ENCODE data around the gene TEX2. TPM values are rescaled to one million over a fixed set of nuclear protein-coding genes. Genes with fewer than 3 reads are reported as not detected.
A peak's percentile ranks its signal among the peaks of the same experiment; 100 is the strongest.

The TEX2 gene
- total RNA-seq, 1 donor from 2014 or later = 35.1 TPM

DNA sequence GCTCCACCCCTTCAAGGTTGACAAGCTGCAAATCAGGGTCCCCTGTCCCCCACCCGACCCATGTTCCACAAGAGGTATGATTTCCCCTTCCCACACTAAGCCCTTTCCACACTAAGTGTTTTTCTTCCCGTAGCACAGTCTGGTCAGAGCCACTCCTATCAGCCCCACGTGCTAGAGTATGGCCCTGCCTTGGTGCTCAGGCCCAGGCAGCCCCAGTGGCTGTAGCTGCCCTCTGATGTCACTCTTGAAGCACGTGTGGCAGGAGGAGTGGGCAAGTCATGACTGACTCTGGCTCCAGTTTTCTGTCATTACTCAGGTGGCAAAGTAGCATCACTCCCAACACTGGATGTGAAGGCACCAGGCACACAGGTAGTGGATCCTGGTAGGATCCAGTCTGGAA, 97.7 kb downstream of the TEX2 start:
- no peak for ATAC-seq
- no peak for DNase-seq (ENCODE audit: low spot score)

DNA sequence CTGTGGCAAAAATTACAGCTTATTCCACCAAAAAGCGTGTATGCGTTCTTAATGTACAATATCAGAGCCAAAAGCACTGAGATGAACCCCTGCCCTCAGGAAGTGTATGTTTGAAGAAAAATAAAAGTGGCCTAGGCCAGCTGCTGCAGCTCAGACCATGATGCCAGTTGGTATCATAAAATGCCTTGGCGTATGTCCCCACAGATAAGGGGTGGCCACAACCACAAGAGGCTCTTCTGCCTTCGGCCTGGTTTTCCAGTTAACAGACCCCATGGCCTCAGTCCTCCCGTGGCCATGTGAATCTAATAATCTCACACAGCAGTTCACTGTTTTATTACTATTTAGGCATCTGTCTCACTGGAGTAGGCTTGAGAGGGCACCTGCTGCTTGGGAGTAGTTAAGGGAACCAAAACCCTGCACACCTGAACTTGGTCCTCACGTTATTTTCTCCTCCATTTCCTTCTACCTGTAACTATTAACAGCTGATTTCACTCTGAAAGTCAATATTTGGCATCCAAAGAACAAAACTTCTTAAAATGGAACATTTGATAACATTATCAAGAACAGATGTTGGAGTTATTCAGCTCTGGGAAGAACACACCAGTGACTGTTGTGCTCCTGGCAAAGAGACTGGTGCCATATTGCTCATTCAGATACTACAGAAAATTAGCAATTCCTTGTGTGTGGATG, 98.3 kb downstream of the TEX2 start:
- no peak for DNase-seq (ENCODE audit: low spot score)

DNA sequence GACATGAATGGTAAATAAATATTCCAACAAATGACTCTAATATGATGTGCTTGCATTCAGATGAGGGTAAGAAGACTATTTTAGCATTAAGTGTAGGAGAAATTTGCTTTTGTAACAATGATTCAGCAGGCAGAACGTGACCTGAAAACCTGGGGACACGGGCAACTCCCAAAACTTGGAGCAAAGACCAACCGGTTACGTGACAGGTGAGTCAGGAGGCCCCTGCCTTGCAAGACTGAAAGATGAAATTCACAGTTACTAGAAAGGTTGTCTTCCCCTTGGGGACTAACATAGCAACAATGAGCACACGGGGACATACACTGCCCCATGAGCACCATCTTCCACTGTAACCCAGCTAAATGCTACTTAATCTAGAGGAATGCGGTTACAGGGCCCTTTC, 99.6 kb downstream of the TEX2 start:
- no peak for DNase-seq (ENCODE audit: low spot score)
- no peak for ATAC-seq

More for the DNA sequence above, 98.3 kb downstream of the TEX2 start:
- ATAC-seq = no peak

DNA sequence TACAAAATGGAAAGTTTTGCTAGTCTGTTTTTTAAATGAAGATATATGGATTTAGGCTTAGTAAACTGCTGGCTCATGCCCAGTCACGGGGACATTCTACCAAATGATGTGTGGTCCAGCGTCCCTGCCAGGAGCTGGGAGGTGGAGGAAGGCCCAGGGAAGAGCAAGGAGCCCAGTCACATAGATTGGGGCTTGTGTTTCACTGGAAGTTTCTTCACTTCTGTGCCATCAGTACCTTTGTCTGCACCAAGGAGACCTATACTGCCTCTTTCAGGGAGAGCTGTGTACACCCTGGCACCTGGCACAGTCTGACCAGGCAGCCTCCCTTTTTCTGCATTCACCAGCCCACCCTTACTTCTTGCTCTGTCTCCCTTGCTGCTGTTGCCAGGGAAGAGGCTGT, 100.5 kb downstream of the TEX2 start:
- ATAC-seq (no peak), DNase-seq (ENCODE audit: low spot score) (no peak)

DNA sequence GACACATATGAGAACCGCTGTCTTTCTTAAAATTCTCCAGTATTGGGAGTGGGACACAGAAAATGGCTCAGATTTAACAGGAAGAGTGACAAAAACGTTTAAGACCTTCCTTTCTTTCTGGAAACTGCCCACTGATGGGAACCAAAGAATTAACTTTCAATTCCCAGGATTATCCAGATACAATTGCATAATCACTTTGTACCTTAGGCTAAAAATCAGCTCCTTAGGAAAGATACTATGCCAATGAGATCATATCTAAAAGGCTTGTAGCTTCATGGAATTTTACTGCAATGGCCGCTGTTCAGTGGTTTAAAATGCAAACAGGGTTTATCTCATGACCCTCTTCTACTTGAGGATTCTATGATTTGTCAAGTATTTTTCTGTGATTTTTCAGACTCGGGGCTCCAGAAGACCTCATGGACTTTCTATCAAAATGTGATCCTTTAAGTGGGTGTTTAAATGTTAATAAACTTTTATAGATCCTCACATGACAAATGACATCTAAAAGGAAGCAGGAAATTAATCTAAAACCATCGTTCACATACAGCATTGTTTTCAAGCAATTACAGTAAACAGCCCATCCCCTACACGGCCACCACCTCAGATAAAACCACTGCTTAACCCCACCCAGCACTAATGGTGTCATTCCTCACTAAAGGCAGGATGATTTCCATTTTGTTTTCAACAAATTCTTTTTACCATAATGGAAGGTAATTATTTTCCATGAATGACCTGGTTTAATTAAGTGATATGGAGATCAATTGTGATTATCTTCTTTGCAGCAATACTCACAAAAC, 101.5 kb downstream of the TEX2 start:
- no peak for ATAC-seq
- no peak for DNase-seq (ENCODE audit: low spot score)

DNA sequence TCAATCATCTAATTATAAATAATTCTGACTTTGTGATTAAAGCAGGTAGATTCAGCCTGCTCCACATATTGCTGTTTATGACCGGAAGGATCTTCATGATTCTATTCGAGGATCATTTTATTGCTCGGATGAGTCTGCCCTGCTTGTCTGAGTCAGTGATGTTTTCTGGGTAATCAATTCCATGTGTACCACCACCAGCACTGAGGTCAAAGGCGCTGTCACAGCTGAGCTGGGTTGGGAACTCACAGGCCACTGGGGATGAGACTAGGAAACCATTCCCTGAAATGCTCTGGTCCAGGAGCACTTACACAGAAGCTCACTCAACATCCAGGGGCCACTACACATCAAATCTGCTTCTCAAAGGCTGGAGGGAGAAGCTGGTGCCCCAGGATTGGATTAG, 102.7 kb downstream of the TEX2 start:
- DNase-seq (ENCODE audit: low spot score) (no peak), ATAC-seq (no peak)

DNA sequence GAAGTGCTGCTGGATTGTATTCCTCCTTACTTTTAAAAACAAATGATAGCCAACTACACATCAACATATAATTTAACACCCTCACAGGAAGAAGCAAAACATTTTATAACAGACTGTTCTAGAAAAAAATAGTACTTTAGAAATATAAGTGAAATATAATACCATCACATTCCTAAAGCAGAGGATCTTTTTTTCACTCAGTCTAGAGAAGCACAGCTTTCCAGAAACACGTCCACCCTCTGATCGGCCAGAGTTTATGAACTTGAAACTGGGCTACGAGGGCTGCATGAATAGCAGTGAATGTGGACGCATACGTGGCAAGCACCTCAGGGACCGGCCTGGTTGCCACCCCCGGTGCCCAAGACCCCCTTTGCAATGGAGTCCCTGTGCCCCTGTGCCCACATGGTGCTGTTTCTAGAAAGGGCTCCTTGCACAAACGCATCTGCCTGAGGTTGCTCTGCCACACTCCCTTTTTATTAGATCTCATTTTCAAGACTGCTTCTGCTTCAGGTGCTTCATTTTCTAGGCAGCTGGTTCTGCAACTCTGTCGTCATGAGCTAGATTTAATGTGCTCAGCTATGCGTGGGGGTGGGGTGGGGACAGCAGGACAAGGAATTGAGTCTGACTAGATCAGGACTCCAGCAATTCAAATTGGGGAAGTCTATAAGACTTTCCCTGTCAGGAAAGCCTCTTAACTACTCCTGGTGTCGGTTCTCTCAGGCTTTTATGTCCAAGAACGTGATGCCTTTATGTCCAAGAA, 104.0 kb downstream of the TEX2 start:
- DNase-seq (ENCODE audit: low spot score) = no peak
- no peak for ATAC-seq

DNA sequence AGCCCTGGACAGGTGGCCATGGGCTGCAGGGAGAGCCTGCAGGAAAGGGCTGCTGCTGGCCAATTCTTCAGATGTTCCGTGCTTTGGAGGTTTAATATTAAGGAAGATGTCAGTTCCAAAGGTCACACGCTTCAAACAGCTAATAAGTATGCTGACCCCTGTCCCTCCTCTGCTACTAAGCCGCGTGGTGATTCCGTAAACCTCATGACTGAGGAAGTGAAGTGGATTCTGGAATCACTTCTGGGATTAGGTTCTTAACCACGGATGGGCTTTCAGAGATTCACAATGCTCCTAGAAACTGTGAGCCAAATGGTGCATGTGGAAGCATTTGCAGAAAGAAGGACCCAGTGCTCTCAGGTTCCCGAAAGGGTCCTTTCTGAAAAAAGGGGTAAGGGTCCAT, 104.7 kb downstream of the TEX2 start:
- DNase-seq (ENCODE audit: low spot score) (no peak), ATAC-seq (no peak)

DNA sequence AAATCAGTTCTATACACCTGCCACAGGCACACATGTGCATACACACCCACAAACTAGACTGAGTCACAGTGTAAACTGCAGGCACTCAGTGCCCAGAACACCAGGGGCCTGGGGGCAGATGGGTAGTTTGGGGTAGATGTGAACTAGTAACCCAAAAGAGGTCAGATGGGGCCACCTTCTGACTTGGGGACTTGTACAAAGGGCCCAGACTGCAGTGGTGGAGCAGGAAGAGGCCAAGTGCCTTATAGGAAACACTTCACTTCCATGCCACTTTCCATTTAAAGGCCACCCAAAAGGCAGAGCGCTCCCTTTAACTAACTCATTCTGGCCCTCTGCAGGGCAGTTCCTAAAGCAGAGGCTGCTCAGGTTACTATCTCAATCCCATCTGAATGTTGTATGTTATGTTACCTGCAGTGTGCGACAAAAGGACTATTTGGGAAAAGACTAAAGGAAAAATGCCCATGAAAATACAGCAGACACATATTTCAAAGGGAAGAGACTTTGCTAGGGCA, 105.3 kb downstream of the TEX2 start:
- ATAC-seq (no peak), DNase-seq (ENCODE audit: low spot score) (no peak)

DNA sequence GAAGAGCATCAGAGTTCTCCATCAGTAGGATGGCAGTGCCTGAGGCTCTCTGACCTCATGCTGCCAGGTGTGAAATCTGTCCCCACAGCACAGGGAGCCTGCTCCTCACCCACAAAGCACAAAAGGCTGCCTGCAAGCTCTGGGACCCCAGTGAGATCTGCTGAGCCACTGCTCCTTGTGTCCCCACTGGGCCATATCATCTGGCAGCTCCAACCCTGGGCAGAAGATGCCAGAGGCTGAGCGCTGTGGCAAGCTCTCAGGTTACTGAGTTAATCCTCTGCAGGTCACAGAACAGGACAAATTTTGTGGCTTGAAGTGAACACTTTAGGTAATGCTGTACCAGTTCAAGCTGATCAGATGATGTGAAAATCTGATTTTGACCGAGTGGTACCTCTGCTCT, 106.4 kb downstream of the TEX2 start:
- peak; percentile 58 for ATAC-seq
- peak; percentile 66 for DNase-seq (ENCODE audit: low spot score)

DNA sequence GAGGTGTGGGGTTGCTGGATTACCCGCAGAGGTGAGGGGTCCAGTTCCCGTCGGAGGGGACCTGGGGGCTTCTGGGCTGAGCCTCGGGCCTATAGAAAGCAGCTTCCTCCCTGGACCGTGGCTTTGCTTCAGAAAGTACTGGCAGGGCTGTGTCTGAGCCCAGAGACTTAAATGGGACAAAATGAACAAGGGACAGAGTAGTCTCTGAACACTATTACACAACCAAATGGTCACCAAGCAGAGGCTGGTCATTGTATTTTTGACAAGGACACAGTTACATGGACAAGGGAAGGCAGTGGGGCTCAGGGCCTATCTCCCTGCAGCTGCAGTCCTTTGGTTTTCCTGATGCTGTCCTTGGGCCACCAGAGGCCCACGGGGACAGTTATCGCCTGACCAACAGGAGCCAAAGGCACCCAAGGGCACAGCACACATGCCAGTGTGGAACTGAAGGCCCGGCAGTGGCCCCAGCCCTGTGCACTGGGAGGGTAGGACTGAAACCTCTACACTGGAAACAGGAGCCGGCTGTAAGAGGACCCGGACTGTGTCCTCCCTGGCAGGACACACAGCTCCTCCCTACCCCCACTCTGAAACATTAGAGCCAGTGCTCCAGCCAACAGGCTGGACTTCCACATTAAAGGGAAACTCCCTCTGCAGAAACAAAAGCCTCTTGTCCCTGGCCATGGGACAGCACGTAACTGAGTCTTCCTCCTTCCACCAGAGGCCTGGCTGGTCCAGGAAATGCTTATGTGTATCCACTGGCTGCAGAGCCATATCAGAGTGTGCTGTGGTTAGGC, 107.1 kb downstream of the TEX2 start:
- DNase-seq (ENCODE audit: low spot score) (peak; percentile 94), ATAC-seq (peak; percentile 92)

DNA sequence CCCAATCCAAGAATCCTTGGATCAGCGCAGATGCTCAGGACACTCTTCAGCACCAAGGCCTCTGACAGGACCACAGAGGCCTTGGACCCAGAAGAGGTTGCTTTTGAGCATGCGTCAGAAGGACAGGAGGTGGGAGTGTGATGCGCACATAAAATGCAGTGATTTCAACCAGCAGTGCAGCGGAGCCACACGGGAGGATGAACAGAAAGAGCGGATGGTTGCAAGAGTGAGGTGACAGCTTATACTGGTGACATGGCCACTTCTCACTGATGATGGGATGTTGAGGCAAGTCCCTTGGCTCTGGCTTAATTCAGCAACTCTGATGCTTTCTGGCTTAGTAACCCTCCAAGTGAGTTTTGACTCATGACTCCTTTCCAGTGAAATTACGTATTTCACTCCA, 107.9 kb downstream of the TEX2 start:
- no peak for DNase-seq (ENCODE audit: low spot score)

DNA sequence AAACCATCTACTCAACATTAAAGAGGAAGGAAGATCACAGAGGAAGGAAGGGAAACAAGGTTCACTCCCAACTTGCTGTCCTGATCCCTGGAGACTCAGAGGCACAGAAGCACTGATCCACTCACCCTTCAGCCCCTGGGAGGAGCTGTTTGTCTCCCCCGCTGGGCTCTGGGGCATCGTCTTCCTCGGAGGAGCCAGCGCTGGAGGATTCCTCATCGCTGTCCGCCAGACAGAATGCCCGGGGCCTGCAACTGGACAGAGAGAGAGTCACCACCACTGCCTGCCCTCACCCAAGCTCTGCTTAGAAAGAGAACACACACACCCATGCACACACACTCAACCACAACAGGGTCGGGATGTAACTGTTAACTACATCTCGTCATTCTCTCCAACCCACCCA, 108.3 kb downstream of the TEX2 start:
- no peak for DNase-seq (ENCODE audit: low spot score)
- no peak for ATAC-seq

More for the DNA sequence above, 107.9 kb downstream of the TEX2 start:
- no peak for ATAC-seq

DNA sequence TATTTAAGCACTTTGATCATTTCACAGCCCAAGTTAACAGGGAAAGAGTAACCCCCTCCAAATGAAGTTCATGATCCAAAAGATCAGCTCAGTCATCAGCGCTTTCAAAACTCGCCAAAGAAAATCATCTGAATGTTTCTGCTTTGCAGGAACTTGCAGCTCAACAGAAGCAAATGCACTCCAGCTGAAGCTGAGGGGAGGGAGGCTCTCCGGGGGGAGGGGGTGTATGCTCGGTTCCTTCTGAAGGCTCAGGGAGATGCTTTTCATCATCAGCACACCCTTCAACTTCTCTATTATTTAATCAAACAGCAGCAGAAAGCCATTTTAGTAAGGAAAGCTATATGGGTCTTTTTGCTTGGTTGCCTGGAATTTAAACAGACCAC, 108.8 kb downstream of the TEX2 start:
- no peak for DNase-seq (ENCODE audit: low spot score)
- ATAC-seq = no peak

DNA sequence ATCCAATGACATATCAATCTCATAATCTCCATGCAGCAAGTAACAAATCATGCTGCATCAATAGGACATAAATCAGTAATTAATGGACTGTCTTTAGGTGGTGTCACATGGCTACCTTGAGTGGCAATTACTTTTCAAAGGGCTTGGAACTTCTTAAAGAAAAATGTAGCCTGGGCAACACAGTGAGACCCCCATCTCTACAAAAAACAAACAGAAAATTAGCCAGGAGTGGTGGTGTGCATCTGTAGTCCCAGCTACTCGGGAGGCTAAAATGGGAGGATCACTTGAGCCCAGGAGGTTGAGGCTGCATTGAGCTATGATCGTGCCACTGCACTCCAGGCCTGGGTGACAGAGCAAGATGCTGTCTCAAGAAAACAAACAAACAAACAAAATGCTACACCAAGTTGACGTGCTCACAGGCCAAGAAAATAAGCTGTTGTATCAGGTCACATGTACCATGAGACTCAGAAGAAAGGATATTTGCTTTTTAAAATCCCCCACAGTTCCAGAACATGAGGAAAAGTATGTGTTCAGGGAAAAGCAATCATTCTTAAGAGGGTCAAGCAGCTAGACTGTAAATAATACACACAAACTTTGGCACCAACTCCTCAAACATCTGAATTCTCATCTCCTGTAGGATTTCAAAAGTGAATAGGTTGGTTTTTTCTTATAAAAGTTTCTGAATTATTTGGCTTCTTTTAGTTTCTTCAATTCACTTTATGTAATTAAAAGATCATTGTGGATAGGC, 109.3 kb downstream of the TEX2 start:
- no peak for DNase-seq (ENCODE audit: low spot score)
- no peak for ATAC-seq

DNA sequence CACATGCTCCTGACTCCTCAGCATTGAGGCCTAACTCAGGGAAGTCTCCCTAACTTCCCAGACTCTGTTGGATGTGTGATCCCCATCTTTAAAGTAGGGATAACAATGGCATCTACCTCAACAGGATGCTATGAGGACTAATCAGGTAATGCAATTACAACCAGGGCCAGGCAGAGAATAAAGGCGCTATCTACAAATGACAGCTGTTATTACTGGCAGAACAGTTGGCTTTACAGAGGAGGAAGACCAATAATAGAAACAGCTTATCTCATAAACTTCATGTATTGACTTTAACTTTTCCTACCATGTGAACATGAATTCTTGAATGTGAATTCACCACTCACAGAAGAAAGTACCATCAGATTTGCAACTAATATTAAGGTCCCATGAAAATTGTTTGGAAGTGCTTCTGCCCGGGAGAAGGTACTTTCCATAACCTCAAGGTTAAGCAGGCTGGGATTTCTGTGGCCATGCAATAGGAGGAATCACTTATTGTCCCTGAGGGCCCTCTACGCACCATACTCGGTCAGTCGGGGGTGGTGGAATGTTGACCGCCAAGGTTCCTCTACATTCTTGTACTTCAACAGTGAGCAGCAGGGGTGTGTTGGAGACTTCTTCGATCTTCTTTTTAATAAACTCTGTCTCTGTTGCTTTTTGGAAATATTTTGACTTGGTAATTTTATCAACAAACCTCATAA, 110.5 kb downstream of the TEX2 start:
- no peak for ATAC-seq
- DNase-seq (ENCODE audit: low spot score) = no peak

DNA sequence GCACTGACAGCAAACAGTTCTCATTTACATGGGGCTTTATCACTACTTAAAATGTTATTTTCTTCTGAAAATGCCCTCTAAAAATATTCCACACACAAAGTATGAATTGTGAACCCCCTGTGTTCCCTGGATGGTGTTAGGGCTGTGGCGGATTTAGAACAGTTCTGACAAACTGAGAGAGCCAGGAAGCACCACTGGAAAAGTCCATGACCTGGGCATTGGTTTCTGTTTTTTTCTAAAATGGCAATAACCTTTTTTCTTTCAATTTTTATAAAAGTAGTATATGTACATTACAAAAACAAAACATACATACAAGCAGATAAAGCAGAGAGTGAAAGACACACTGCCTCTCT, 112.1 kb downstream of the TEX2 start:
- ATAC-seq = no peak
- DNase-seq (ENCODE audit: low spot score) = no peak

DNA sequence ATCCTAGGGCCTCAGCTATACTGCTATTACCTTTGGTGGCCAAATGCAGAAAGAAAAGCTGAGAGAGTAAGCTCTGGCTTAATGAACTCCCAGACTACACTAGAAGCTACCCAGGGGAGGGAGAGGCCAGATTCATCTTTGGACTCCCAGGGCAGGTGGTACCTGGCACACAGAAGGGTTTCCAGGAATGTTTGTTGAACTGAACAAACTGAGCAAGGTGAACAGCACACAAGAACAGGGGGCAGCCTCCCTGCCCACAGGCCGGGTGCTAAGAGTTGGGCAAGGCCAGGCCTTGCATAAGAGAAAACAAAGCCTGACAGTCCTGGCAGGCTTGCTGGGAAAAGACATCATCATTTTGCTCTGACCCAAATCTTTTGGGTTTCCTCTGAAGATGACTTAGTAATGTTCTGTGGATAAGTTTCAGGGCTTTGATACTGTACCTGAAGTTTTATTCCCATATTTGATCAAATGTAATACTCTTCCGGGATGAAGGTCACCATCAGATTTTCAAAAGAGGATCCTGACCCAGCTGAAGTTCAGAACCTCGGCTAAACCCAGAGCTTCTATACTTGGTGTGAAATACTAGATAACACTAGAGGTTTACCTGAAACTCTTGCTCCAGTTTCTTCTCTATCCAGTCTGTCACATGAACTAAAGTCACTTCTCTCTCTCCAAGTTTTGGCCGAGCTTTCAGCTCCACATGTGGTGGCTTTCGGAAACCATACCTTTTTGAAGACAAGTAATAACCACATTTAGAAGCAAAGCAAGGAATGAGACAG, 112.6 kb downstream of the TEX2 start:
- ATAC-seq (peak; percentile 60), DNase-seq (ENCODE audit: low spot score) (peak; percentile 95)

DNA sequence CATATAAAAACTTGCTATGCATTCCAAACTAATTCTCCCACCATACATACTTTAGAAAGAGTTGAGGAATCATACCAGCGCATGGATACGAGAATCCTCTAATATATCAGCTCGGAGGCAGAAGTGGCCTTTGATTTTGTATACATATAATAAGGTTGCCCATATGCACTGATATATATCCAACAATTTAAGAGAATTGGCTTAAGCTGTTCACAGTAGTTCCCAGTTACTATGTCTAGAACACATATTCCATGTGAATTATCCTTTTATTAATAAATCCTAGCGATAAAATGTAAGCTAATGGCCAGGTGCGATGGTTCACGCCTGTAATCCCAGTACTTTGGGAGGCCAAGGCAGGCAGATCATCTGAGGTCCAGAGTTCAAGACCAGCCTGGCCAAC, 113.9 kb downstream of the TEX2 start:
- ATAC-seq (no peak), DNase-seq (ENCODE audit: low spot score) (no peak)

Measured in left lobe of liver (tissue), 2 donors.